ENCODE results near the gene RGS3.

DNA sequence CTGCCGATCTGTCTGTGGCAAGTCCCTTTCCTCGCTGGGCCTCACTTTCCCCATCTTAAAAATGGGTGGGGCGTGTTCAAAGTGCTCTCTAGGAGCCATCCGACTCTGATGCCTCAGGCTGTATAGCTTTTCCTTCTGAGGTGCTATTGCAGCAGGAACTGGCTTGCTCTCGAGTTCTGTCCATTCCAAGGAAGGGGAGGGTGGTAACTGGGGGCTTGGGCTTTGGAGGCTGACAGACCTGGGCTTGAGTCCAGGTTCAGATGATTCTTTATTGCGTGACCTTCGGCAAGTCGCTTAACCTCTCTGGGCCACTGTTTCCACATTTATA is 139.5 kb downstream of the RGS3 start:
- TF ChIP-seq, protein P1, sequence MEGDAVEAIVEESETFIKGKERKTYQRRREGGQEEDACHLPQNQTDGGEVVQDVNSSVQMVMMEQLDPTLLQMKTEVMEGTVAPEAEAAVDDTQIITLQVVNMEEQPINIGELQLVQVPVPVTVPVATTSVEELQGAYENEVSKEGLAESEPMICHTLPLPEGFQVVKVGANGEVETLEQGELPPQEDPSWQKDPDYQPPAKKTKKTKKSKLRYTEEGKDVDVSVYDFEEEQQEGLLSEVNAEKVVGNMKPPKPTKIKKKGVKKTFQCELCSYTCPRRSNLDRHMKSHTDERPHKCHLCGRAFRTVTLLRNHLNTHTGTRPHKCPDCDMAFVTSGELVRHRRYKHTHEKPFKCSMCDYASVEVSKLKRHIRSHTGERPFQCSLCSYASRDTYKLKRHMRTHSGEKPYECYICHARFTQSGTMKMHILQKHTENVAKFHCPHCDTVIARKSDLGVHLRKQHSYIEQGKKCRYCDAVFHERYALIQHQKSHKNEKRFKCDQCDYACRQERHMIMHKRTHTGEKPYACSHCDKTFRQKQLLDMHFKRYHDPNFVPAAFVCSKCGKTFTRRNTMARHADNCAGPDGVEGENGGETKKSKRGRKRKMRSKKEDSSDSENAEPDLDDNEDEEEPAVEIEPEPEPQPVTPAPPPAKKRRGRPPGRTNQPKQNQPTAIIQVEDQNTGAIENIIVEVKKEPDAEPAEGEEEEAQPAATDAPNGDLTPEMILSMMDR (IDR thresholded peaks at IDR 0.05): no peak
- TF ChIP-seq EP300 (IDR thresholded peaks at IDR 0.05): no peak
- TF ChIP-seq POLR2AphosphoS5 (IDR thresholded peaks at IDR 0.05): no peak
